ENCODE measurements around the gene SGPL1.

The SGPL1 gene

DNA sequence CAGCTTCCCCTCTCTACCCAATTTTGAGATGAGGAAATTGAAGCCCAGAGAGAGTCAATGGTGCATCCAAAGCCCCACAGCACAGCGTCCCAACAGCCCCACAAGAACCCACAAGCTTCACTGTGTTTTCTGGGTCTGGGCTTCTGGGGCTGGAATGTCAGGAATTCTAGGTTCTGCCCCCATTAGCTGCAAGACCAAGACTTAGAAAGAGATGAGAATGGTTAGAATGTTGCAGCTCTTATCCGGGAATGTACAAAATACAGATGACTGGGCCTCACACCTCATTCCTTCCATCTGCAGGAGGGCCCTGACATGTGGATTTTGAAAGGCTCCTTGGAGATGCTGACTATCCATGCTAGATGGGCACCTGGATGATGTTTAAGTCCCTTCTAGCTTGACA lies 6.0 kb upstream of the SGPL1 start:
- DNase-seq (ENCODE audit: low read depth, low spot score) = no peak

DNA sequence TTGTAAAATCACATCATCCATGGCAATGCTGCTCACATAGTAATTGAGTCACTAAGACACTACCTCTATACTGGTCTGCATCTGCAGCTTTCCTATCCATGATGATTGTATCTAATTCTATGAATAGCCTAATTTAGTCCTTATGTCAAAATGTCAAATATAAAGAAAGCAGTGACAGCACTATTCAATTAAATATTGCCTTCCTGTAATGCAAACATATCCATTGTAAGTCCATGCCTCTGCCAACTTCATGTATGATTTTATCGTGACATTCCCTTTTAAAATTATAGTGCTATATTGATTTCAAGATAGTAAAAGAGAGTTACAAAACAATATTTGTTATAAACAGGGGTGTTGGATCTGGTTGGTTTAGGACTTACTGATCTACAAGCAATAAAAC lies 4.8 kb upstream of the SGPL1 start:
- no peak for DNase-seq (ENCODE audit: low read depth, low spot score)

DNA sequence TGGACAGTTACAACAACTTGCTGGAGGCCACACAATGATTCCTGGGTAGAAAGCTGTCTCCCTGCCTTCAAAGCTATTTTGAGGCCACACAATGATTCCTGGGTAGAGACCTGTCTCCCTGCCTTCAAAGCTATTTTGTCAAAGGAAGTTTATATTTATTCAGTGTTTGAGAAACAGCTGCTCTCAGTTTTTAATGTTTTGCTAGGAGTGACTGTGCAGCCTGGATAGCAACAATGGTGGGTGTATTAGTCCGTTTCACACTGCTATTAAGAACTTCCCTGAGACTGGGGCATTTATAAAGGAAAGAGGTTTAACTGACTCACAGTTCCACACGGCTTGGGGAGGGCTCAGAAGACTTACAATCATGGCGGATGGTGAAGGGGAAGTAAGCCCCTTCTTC lies 3.9 kb upstream of the SGPL1 start:
- no peak for DNase-seq (ENCODE audit: low read depth, low spot score)

DNA sequence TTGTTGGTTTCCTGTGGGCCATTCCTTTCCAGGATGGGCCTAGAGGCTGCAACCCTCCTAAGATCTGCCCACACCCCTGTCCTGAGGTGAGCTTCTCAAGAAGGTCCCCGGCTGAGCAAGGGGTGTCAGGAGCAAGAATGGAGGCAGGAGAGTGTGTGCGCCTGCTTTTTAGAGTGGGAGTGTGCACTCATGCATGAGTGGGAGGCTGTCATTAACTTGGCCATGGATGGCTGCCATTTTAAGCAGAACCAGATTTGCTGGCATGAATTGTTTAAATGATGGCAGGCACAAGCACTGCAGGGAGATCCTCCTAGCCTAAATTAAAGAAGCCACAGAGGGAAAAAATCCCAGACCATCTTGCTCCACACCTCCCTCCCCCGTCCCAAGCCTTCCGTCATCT lies 2.9 kb upstream of the SGPL1 start:
- DNase-seq (ENCODE audit: low read depth, low spot score) = no peak

DNA sequence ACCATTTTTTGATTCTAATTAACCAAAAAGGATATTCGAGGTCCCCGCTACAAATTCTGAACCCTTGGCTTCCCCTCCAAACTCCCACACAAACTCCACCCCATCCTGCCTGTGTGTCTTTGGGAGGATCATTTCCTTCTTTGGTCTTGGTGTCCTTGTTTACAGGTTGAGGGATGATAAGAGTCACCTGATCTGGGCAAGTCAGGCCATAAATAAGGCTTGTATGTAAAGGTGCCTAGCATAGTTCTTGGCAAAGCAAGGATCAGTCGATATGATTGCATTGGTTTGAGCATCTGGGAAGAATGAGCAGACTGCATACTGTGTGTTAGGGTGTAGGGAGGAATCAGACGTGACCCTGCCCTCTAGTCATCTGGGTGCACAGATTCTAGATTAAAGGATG lies 1.6 kb upstream of the SGPL1 start:
- no peak for DNase-seq (ENCODE audit: low read depth, low spot score)

DNA sequence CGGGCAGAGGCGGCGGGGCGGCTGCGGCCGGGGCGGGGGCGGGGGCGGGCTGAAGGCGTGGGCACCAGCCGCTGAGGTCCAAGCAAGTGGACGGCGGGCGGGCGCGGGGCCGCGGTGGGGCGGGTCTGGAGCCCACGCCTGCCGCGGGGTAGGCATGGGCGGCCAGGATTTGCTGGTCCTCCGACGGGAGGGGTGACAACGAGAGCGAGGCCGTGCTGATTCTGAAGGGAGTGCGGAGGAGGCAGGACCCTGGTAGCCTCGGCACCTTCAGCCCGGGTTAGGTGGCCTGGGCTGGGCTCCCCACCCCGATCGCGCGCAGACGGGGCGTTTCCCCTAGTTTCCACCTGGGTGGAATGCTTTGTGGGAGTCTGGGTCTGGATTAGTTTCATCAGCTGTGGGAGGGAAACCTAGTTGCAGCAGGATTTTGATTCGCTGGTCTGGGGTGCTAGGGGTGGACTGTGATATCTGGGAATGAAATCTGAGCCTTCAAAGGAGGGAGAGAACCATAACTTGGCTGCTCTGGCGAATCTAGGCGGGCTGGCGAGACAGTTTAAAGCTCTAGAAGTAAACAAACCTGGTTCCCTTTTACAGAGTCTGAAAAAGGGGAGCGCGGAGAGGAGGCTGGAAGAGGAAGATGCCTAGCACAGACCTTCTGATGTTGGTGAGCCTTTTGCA lies 609 bp downstream of the SGPL1 start:
- peak; percentile 4 for DNase-seq (ENCODE audit: low read depth, low spot score)

DNA sequence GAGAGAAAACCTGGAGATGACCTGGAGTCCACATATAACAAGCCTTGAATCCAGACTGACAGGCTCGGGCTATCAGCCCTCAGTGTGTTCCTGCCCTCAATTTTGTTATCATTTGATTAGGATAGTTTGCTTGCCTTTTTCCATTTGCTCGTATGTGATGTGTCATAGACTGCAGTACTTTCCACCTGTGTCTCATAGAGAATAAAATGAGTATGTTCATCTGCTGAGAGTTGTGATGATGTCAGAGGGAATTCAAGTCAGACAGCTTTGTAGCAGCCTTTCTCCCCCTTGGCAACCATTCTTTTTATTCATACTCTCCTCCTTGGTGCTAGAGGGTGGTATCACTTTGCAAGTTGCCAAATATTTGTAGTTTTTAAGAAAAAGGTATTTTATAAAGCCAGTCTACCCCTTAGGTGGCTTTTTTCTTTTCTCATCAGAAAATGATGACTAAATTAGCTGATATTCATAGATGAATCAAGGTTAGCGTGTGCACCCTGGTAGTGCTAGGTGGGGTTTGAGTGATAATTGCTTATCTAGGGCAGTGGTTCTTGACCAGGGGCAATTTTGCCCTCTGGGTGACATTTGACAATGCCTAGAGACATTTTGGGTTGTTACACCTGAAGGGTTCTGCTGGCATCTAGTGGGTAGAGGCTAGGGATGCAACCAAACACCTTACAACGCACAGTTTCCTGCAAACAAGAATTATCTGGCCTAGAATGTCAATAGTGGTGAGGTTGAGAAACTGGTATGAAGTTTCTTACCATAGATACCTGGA lies 5.4 kb downstream of the SGPL1 start:
- no peak for DNase-seq (ENCODE audit: low read depth, low spot score)

DNA sequence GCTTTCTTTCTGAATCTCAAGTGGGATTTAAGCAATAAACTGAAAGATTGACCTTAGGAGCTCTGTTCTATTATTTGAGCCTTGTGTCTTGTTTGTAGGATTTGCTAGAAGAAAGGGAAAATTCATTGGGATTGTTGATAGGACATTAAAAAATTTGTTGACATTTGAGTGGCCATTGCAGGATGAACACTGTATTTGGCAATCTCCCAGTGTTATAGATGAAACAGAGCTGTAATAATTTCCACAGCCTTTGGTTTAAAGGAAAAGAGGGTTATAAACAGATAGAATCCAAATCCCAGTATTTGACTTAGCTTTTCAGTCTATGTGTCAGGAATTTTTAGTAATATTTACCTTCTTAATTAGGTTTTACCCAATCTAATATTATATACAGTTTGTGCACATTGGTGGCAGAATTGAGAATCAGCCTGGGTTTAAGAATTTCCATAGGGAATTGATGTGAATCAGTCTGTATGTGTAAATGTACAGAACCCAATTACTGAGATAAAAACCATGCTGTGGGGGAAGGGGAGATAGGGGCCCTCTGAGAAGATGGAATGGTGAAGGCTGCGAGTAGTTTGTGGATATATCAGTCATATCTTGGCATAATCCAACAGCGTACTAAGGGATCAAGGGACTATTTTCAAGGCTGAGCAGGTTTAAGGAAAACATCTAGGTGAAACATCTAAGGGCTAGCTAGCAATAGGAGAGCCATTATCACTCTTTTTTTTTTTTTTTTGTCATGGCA lies 6.5 kb downstream of the SGPL1 start:
- DNase-seq (ENCODE audit: low read depth, low spot score) = no peak

DNA sequence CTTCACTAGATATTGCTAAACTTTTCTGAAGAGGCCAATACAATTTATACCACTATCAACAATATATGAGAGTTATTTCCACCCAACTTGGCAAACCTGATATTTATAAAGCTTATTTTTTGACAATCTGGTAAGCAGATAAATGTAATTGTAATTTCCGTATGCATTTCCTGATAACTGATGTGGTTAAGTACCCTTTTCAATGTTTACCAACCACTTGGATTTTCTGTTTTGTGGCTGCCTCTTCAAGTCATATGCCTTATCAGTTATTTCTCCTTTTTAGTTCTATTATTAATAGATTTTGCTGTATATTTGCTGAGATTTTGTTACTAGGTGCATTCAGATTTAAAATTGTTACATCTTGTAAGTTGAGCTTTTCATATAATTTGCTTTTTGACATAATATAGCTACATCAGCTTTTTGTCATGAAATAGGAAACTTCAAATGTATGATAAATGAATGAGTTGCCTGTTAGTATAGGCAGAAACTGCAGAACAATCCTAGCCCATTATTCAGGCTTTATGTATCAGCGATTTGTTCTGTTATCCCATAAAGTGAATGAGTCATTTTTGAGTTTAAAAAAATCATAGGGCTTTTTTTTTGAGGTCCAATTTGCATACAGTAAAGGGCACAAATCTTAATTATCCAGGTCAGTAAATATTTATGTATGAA lies 11.5 kb downstream of the SGPL1 start:
- no peak for DNase-seq (ENCODE audit: low read depth, low spot score)

DNA sequence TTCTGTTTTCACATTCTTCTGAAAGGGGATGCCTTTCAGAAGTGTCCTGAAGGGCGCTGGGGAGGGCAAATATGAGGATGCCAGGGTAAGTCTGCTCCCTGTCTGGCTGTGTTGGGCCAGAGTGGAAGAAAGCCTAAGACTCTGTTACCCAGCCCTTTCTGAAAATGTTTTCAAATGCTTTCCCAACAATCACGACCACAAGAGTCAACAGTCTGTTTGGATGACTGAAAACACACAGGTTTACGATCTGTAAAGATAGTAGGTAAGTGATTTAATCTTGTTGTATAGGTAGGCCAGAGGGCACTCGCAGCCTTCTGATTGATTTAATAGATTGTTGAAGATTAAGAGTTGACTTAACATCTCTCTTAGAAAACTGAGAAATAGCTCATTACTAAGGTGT lies 13.2 kb downstream of the SGPL1 start:
- DNase-seq (ENCODE audit: low read depth, low spot score) = no peak

DNA sequence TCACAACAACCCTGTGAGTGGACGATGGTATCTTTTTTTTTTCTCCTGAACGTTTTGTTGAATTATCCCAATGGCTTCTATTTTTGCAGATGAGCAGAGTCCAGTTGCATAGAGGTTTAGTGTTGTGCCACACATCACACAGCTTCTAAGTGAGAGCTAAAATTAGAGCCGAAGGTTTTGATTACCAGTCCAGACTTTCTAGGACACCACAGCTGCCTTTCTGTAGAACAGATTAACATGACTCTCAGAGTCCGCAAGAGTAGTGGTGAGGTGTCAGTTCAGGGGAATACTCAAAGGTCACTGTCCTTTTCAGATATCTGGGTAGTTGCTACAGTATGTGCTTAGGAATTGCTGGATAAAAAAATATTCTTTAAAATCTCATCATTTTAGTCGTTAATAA lies 13.8 kb downstream of the SGPL1 start:
- no peak for DNase-seq (ENCODE audit: low read depth, low spot score)

DNA sequence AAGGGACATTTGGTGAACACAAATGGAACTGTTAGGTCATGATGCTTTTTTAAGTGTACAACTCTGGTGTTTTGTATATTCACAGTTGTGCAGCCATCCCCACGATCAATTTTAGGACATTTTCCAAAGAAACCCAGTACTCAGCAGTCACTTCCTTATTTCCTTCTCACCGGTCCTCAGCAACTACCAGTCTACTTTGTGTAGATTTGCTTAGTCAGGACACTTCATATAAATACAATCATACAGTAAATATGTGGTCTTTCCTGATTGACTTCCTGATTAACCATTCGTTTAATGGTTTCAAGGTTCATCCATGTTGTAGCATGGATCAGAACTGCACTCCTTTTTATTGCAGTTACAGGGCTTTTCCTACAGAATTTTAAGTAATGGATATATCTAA lies 14.4 kb downstream of the SGPL1 start:
- no peak for DNase-seq (ENCODE audit: low read depth, low spot score)

DNA sequence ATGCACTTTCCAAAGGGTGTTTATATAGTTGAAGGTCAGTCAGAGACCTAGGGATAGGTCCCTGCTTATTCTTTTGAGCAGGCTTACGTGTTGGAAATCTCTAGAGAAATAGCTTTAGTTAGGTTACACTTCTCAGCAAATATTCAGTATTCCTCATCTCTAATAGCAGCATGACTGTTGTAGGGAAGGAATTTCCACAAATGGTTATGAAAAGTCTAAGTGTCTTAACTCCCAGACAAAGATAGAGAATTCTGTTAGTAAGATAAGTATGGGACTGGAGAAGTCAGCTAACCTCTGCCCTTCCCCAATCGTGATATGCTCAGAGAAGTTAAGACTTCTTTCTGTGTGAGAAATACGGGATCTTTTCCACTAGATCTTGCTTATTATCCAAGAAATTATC lies 16.5 kb downstream of the SGPL1 start:
- no peak for DNase-seq (ENCODE audit: low read depth, low spot score)

DNA sequence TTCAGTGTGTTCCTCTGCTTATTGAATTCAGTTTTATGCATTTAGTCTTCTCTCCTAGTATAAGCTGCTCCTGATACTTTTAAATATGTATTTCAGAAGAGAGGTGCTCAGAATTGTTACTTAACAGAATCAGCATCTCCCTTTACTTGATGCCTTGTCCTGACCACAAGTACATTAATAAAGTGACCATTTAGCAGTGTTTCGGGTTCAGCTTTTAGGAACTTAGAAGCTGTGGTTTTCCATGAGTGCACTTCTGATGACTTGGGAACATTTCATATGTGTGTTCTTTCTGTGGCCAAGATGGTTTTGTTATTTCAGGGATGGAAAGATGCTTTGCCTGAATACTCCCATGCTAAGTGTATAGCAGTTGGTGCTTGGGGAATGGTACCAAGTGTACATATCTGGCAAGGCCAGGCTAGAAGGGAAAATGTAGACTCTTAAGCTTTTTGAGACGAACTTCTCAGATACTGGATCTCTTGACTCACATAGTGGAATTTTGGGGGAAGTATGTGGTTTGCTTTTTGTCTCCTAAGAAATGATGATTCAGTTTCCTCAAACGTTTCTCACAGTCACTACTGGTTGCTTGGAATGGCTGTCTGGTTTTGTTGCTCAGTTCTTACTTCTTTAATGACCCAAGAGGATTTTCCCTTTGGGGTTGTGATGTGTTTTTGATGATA lies 17.2 kb downstream of the SGPL1 start:
- no peak for DNase-seq (ENCODE audit: low read depth, low spot score)

DNA sequence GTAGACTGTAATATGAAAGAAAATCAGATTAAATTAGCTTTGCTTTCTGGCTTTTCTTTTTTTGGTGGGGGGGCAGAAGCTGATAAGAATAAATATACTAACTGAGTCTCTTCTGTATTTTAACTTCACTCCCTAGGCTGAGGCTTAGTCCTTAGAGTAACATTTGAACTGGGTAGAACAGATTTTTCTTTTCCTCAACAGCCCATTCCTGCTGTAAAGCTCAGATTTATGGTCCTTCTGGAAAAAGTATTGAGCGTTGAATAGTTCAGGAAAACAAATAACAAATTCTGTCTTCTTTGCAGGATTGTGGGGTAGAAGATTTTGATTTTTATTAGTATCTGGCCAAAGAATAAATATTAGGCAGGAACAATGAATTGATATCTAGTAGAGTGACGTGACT lies 17.9 kb downstream of the SGPL1 start:
- DNase-seq (ENCODE audit: low read depth, low spot score) = no peak

DNA sequence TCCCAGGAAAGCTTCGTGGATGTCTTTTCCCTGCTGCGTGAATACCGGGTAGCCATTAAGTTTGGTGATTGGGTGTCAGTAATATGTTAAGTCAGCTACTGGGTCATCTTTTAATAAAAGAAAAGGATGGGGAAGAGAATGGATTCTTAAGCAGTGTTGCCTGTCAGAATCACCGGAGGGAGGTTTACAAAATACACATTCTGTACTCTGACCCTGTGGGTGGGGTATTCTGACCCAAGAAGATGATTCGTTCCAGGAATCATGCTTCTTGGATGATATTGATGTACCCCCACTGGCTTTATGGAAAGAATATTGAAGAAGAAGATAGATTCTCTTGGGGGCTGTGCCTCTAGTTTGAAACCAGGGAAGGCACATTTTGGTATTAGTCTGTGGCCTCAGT lies 18.3 kb downstream of the SGPL1 start:
- DNase-seq (ENCODE audit: low read depth, low spot score) = no peak

DNA sequence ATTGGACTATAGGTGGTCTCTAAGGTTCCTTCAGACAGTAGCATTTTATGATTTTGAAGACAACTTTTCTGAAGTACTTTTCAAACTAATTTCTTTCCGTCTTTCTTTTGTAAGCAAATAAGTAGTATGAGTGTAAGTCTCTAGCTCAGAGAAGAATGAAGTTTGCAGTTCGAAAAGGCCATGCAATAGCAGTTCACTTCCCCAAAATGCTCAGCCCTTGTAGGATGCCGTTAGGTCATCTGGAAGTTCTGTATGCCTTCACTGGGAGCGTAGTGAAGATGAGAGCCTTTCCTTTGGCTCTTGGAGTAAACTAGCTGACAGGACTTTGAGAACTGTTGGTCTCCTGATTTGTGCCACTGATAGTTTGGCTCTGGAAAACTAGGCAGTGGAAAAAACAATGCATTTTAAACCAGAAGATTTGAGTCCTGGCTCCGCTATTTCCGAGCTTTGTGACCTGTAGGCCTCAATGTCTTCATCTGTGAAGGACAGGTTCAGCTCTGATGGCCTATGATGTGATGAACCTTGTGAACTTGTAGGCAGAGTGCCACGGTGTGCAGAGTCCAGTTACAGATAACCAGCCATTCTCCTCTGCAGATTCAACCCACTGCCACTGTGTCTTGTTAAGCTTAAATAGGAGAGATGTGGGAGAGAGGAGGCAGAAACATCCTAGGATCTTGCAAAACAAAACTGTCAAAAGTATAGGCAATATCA lies 18.8 kb downstream of the SGPL1 start:
- DNase-seq (ENCODE audit: low read depth, low spot score) = no peak

DNA sequence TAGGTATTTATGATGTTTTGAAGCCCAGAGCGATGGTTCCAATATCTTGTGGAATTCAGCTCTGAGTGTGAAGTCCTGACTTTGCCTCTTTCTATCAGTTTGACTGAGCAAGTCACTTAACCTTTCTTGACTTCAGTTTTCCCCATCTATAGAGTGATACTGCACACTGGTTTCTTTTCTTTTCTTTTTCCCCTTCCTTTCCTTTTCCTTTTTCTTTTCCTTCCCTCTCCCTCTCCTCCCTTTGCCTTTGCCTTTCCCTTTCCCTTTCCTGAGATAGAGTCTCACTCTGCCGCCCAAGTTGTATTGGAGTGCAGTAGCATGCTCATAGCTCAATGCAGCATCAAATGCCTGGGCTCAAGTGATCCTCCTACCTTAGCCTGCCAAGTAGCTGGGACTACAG lies 20.6 kb downstream of the SGPL1 start:
- no peak for DNase-seq (ENCODE audit: low read depth, low spot score)

DNA sequence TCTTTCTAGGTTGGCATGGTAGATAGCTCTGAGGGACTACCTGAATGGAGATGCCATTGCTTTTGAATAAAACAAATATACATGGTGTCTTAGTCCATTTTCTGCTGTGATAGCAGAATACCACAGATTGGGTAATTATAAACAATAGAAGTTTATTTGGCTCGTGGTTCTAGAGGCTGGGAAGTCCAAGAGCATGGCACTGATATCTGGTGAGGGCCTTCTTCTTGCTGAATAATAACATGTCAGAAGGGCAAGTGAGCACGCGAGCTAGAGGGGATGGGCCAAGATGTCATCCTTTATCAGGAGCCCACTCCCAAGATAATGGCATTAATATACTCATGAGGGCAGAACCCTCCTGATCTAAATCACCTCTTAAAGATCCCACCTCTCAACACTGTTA lies 21.9 kb downstream of the SGPL1 start:
- no peak for DNase-seq (ENCODE audit: low read depth, low spot score)

DNA sequence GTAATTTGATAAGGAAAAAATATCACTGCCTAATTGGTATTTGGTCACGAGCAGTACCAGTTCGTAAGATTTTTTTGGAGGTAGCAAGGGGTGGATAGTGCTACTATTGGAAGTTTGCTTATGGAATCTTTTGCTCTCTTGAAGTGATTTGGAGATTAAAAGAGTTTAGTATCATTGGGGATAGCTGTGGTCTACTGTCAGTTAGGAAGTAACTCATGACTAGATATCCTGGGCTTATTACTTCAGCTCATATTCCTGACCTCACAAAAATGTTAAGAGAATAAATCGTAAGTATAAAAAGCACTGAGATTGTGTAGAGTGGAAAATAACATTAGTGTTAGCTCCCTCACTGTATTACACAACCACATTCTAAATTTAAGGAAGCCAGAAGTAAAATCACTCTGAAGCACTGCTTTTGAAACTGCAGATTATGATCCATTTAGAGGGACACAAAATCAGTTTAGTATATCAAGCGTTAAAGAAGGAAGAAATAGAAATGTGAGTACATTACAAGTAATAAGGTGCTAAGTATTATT lies 22.6 kb downstream of the SGPL1 start:
- DNase-seq (ENCODE audit: low read depth, low spot score) = no peak

DNA sequence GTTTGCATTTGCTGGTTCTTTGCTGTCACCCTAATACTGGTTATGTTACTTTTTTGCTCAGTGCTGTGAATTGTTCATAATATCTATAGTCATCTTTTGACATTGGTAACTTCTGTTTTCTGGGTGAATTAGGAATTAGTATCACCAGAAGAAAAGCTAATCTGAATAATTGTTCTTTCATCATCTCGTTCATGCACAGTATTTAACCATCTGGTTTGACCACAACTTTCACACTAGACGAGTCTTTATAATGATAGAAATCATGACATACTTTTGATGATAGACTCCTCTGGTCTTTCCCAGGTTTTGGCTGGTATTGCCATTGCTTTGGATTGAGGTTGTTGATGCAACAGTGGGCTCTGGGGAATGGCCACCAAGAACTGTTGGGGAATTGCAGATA lies 25.1 kb downstream of the SGPL1 start:
- no peak for DNase-seq (ENCODE audit: low read depth, low spot score)

All from activated naive CD8-positive, alpha-beta T cell treated with anti-CD3 and anti-CD28 coated beads, Interleukin-2, amount 50 U/mL, for 16 hours (primary cell).